Endometrial microvascular endothelial cells (primary cell): ENCODE measurements around the gene RNF130. TPM values are rescaled to one million over a fixed set of nuclear protein-coding genes. Genes with fewer than 3 reads are reported as not detected.
"Not testable (repeated sequence)": the region's sequence is repeated elsewhere in the genome, so short reads cannot be mapped to it uniquely, and the experiment has no call there.

ENCODE experiments used
- in situ Hi-C: cut with HindIII; loops from 2 replicates; pipeline ENCODE4 v1.10.0; 2017; ENCODE audit warnings: low sequenced_read_pairs, low pct_unique_long_range_greater_than_20kb; ENCODE audit errors: inconsistent ontology term
- total RNA-seq: library from RNA; depleted of rRNA; stranded (reverse); fragments of >200 nt; gene quantifications from one replicate; pipeline ENCODE4 v1.2.3, GENCODE V29; 2015; ENCODE audit errors: inconsistent ontology term

Gene RNF130
- total RNA-seq, 1 donor from 2014 or later: 66.7 TPM

GRCh38 chr5:180089628-180090027, 18.1 kb upstream of the RNF130 start:
- in situ Hi-C loops: not testable (repeated sequence)

- in situ Hi-C loops: no loop called here
Observed at GRCh38 chr5:180088561-180088960, 17.0 kb upstream of the RNF130 start.

GRCh38 chr5:180086816-180087399, 15.3 kb upstream of the RNF130 start:
- in situ Hi-C loops: no loop called here

GRCh38 chr5:180085837-180086236, 14.3 kb upstream of the RNF130 start:
- in situ Hi-C loops: no loop called here

GRCh38 chr5:180084638-180085561, 13.3 kb upstream of the RNF130 start:
- in situ Hi-C loops: no loop called here

GRCh38 chr5:180083529-180084060, 12.0 kb upstream of the RNF130 start:
- in situ Hi-C loops: no loop called here

- in situ Hi-C loops: no loop called here
Observed at GRCh38 chr5:180082633-180083420, 11.3 kb upstream of the RNF130 start.

- in situ Hi-C loops: no loop called here
Observed at GRCh38 chr5:180081481-180081880, 9.9 kb upstream of the RNF130 start.

GRCh38 chr5:180080486-180081280, 9.1 kb upstream of the RNF130 start:
- in situ Hi-C loops: no loop called here

GRCh38 chr5:180079702-180080466, 8.3 kb upstream of the RNF130 start:
- in situ Hi-C loops: no loop called here

GRCh38 chr5:180078348-180078747, 6.8 kb upstream of the RNF130 start:
- in situ Hi-C loops: no loop called here

- in situ Hi-C loops: no loop called here
Observed at GRCh38 chr5:180077594-180078284, 6.2 kb upstream of the RNF130 start.

- in situ Hi-C loops: no loop called here
Observed at GRCh38 chr5:180075703-180076102, 4.1 kb upstream of the RNF130 start.

- in situ Hi-C loops: no loop called here
Observed at GRCh38 chr5:180074462-180074861, 2.9 kb upstream of the RNF130 start.

GRCh38 chr5:180072556-180072955, 997 bp upstream of the RNF130 start:
- in situ Hi-C loops: no loop called here

- in situ Hi-C loops: no loop called here
Observed at GRCh38 chr5:180072256-180072548, 643 bp upstream of the RNF130 start.

- in situ Hi-C loops: no loop called here
Observed at GRCh38 chr5:180070756-180071530, 616 bp downstream of the RNF130 start.
